Lung (tissue), 12 donors: ENCODE data around the gene GLB1L2. TPM values are rescaled to one million over a fixed set of nuclear protein-coding genes. Genes with fewer than 3 reads are reported as not detected.

Experiments
- ATAC-seq: fragments of 200-7000 bp; cut with Tn5 transposase; one replicate; pipeline ENCODE4 v1.9.1; 2020; ENCODE audit warnings: moderate number of reproducible peaks; ENCODE audit not compliant: insufficient read depth, low FRiP score
- DNase-seq, 3 donors: peaks; one replicate each; pipeline ENCODE4 v3.0.0-alpha.2; 2013 to 2017
- H3K27ac ChIP-seq, 2 donors: one replicate each; pipeline ENCODE4 v1.5.1; 2013; ENCODE audit warnings: mild to moderate bottlenecking in 2 of 2, moderate library complexity in 2 of 2, control low read depth in 1 of 2, inconsistent platforms in 1 of 2, low read depth in 1 of 2, low read length in 1 of 2
- H3K27me3 ChIP-seq, 3 donors: one replicate each; pipeline ENCODE4 v1.5.1; 2013; ENCODE audit warnings: low read length in 2 of 3; ENCODE audit not compliant: control insufficient read depth in 3 of 3, insufficient read depth in 3 of 3
- H3K36me3 ChIP-seq, 4 donors: one replicate each; pipeline ENCODE4 v1.5.1; 2013; ENCODE audit warnings: low read length in 4 of 4, mild to moderate bottlenecking in 1 of 4, moderate library complexity in 1 of 4; ENCODE audit not compliant: control insufficient read depth in 4 of 4, insufficient read depth in 4 of 4
- H3K4me1 ChIP-seq, 5 donors: one replicate each; pipeline ENCODE4 v1.5.1; 2013; ENCODE audit warnings: low read length in 5 of 5, mild to moderate bottlenecking in 2 of 5, moderate library complexity in 1 of 5; ENCODE audit not compliant: control insufficient read depth in 5 of 5, insufficient read depth in 5 of 5
- H3K4me3 ChIP-seq: one replicate; pipeline ENCODE4 v1.5.1; 2013; ENCODE audit warnings: mild to moderate bottlenecking, control low read depth, moderate library complexity
- H3K9ac ChIP-seq, 2 donors: one replicate each; pipeline ENCODE4 v1.5.1; 2013; ENCODE audit warnings: low read length in 2 of 2, control low read depth in 1 of 2; ENCODE audit not compliant: insufficient read depth in 1 of 2
- H3K9me3 ChIP-seq, 4 donors: one replicate each; pipeline ENCODE4 v1.5.1; 2013; ENCODE audit warnings: low read length in 3 of 4, mild to moderate bottlenecking in 1 of 4, moderate library complexity in 1 of 4; ENCODE audit not compliant: control insufficient read depth in 4 of 4, insufficient read depth in 3 of 4
- WGBS, 2 donors: extraction: QIAGEN DNeasy Blood & Tissue Kit; methylation state at CpG; one replicate each; pipeline ENCODE4 v1.1.7; 2013; 5-methylcytosine and 5-hydroxymethylcytosine counted together
- polyA plus RNA-seq, 2 donors: library from polyadenylated mRNA; stranded (reverse); fragments of 200-250 nt; gene quantifications; one replicate each; pipeline ENCODE4 v1.2.1, GENCODE V29; 2013
- total RNA-seq, 2 donors: library from RNA; depleted of rRNA in 1 of 2; stranded (reverse); fragments of >200 nt in 1 of 2; gene quantifications; one replicate each; pipeline ENCODE4 v1.2.1, GENCODE V29; 2014 to 2021
- TF ChIP-seq, protein P1 (sequence below): IDR thresholded peaks from 2 replicates; pipeline ENCODE4 v1.5.1; 2012; ENCODE audit warnings: mild to moderate bottlenecking; ENCODE audit errors: control extremely low read depth, extremely low read depth
- donor health status: control.
- donor health status: control.
- donor health status: Bipolar disorder and iron deficiency.
- donor health status: healthy.
- donor health status: DM: yes; HTN: yes; CAD: no.

Gene GLB1L2
- total and polyA plus RNA-seq, 4 donors: 7.1 to 13.6 (median 9.3) TPM

GRCh38 chr11:134328433-134328832 is 3.4 kb upstream of the GLB1L2 start:
- H3K4me1 ChIP-seq: peaks cover 0 to 7% (median 3%) of the 10 kb centered on the region in 5 donors
- H3K4me3 ChIP-seq: no peak overlapping the region
- peaks cover 0 to 24% (median 17%) of the 10 kb centered on the region in 3 donors for H3K27me3 ChIP-seq
- 96 to 100% methylated on average over 1 of the region's 1 CpG for WGBS, 2 donors
- DNase-seq: no peak
- ATAC-seq: no peak
- TF ChIP-seq, protein P1, sequence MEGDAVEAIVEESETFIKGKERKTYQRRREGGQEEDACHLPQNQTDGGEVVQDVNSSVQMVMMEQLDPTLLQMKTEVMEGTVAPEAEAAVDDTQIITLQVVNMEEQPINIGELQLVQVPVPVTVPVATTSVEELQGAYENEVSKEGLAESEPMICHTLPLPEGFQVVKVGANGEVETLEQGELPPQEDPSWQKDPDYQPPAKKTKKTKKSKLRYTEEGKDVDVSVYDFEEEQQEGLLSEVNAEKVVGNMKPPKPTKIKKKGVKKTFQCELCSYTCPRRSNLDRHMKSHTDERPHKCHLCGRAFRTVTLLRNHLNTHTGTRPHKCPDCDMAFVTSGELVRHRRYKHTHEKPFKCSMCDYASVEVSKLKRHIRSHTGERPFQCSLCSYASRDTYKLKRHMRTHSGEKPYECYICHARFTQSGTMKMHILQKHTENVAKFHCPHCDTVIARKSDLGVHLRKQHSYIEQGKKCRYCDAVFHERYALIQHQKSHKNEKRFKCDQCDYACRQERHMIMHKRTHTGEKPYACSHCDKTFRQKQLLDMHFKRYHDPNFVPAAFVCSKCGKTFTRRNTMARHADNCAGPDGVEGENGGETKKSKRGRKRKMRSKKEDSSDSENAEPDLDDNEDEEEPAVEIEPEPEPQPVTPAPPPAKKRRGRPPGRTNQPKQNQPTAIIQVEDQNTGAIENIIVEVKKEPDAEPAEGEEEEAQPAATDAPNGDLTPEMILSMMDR: no peak
- H3K9me3 ChIP-seq: no peaks in the 10 kb centered on the region
- H3K27ac ChIP-seq: no peak overlapping the region
- no peaks in the 10 kb centered on the region for H3K36me3 ChIP-seq
- H3K9ac ChIP-seq: no peak overlapping the region

DNA sequence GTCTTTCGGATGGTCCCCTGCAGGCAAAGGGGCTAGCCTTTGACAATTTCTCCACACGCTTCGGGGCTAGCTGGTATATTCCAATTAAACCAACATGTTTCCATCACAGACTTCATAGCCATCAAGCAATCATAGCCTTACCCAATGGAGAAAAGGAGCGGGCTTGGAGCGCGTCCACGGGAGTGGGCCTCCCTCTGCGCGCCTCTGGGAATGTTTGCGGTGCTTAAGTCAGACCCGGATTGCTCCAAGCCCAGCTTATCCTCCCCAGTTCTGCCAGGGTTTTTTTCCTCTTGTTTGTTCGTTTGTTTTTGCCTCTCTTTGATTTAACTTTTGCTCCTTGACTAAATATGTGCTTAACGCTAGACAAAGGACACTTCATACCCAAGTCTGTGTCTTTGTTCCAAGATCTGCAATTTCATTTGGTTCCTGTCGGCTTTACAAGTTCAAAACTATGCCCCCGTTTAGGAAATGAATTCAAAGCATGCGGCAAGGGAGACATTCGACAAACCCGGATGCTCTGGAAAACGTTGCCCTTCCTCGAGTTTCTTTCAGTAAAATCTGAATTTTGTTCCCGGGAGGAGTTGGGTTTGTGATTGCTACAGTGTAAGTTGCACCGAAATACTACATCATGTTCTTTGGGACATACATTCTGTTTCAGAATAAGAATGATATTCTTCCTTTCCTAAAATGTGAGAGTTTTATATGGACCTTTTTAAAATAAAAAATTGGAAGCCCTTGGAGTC is 1.0 kb upstream of the GLB1L2 start:
- Histone ChIP-seq H3K9me3 (no peaks in the 10 kb centered on the region), H3K27me3 (peaks cover 0 to 33% (median 28%) of the 10 kb centered on the region in 3 donors), H3K9ac (no peak overlapping the region), H3K36me3 (no peaks in the 10 kb centered on the region), H3K4me3 (no peak overlapping the region), H3K27ac (no peak overlapping the region), H3K4me1 (peaks cover 0 to 7% (median 3%) of the 10 kb centered on the region in 5 donors)
- TF ChIP-seq, protein P1: no peak
- DNase-seq (peak in 2 of 3 donors; percentile 5 to 6), ATAC-seq (no peak)
- WGBS, 2 donors: 27 to 35% methylated on average over 22 of the region's 22 CpGs

- DNase-seq (peak in 2 of 3 donors; percentile 8), ATAC-seq (peak; percentile 17)
- TF ChIP-seq, protein P1: no peak
- Histone ChIP-seq H3K27me3 (peaks cover 0 to 33% (median 26%) of the 10 kb centered on the region in 3 donors), H3K9ac (no peak overlapping the region), H3K36me3 (no peaks in the 10 kb centered on the region), H3K27ac (no peak overlapping the region), H3K9me3 (no peaks in the 10 kb centered on the region), H3K4me1 (peaks cover 0 to 7% (median 3%) of the 10 kb centered on the region in 5 donors), H3K4me3 (peak overlapping the region; percentile 46)
- 2 to 3% methylated on average over 34 to 40 of the region's 40 CpGs for WGBS, 2 donors
Measured at GRCh38 chr11:134332189-134332631, 422 bp downstream of the GLB1L2 start.
